ENCODE measurements around the gene KRTAP2-3.
A peak's percentile ranks its signal among the peaks of the same experiment; 100 is the strongest.
"Not testable (repeated sequence)": the region's sequence is repeated elsewhere in the genome, so short reads cannot be mapped to it uniquely, and the experiment has no call there.

Gene KRTAP2-3, protein sequence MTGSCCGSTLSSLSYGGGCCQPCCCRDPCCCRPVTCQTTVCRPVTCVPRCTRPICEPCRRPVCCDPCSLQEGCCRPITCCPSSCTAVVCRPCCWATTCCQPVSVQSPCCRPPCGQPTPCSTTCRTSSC

DNA sequence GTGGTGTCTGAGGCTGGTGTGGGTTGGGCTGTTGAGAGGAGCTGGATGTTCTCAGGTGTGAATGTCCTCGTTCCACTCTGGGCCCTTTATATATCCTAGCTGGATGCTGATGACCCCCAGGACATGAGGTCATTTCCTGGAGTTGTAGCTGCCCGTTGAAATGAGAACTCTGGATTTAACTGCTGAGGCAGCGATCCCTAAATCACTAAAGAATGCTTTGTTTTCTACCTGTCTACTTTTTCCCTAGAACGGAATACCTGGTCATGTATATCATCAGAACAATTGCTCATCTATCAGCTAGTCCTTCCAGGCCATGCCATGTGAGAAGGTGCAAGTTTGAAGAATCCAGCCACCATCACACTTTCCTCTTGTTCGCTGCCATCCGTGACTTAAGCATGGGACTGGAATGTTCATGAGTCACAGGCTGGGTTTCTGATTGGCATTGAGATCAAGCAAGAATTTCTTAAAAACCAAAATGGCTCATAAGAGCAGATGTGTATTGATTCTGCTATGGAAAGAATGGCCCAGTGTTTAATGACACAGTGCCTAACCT lies at the start of gene KRTAP2-3:
Gene KRTAP2-3 (minus strand): TSS at position 63 of the 553 bp plus-strand sequence. CDS start 64 bp downstream, outside the sequence.
- peak; percentile 91 for DNase-seq (ENCODE audit: low read depth)
- peak within 1 kb of the TSS; percentile 18 for H3K4me3 ChIP-seq (ENCODE audit: low read length)

DNA sequence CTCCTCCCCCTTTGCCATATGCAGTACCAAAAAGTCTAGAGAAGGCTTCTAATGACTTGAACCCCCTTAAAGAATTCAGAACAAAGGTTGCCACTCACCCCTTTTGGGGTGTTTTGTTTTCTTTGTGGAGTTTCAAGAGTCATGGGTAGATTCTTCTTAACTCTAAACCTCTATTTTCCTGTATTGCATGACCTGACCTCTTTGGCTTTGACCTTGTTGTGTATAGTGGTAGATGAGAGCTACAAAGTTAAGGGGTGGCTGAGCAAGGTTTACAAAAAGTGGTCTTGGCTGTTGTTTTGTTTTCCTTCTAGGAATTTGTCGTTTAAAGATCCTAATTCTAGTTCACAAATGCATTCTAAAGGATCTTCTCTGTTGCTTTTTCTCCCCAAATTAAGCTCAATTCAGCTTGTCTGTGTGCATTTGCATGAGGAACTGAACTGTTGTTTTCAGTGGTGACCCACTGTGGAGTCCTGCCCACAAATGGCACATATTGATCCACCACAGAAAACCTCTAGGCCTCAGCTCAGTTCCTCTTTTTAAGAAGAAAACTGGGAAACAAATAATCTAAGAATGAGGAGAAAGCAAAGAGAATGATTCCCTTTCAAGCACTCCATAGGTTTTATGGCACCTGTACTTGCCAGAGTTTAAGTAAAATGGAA lies 48.9 kb upstream of the KRTAP2-3 start:
- H3K27me3 ChIP-seq (replicated peaks; ENCODE audit: control insufficient read depth, insufficient read depth, low read length); H3K4me3 ChIP-seq (ENCODE audit: low read length); H3K9ac ChIP-seq (ENCODE audit: low read length); DNase-seq (ENCODE audit: low read depth); H3K4me1 ChIP-seq (ENCODE audit: control insufficient read depth, insufficient read depth, low read length); H3K36me3 ChIP-seq (ENCODE audit: control insufficient read depth, insufficient read depth, low read length, severe bottlenecking): not testable (repeated sequence)
- peaks cover 14% of the 10 kb centered on the region for H3K9me3 ChIP-seq (ENCODE audit: control insufficient read depth, low read length)

More for the DNA sequence above, at the start of gene KRTAP2-3:
- peak within 1 kb of the TSS; percentile 52 for H3K9ac ChIP-seq (ENCODE audit: low read length)
- no peaks in the 10 kb centered on the region for H3K27me3 ChIP-seq (replicated peaks; ENCODE audit: control insufficient read depth, insufficient read depth, low read length)
- H3K36me3 ChIP-seq (ENCODE audit: control insufficient read depth, insufficient read depth, low read length, severe bottlenecking): no peaks in the 10 kb centered on the region
- H3K4me1 ChIP-seq (ENCODE audit: control insufficient read depth, insufficient read depth, low read length): peaks cover 42% of the 10 kb centered on the region
- H3K9me3 ChIP-seq (ENCODE audit: control insufficient read depth, low read length): no peaks in the 10 kb centered on the region

- no peak for DNase-seq (ENCODE audit: low read depth)
- no peaks in the 10 kb centered on the region for H3K36me3 ChIP-seq (ENCODE audit: control insufficient read depth, insufficient read depth, low read length, severe bottlenecking)
- H3K9ac ChIP-seq (ENCODE audit: low read length): no peak overlapping the region
- no peaks in the 10 kb centered on the region for H3K27me3 ChIP-seq (replicated peaks; ENCODE audit: control insufficient read depth, insufficient read depth, low read length)
- H3K4me3 ChIP-seq (ENCODE audit: low read length): no peak overlapping the region
- peaks cover 9% of the 10 kb centered on the region for H3K9me3 ChIP-seq (ENCODE audit: control insufficient read depth, low read length)
- no peaks in the 10 kb centered on the region for H3K4me1 ChIP-seq (ENCODE audit: control insufficient read depth, insufficient read depth, low read length)
These were observed 48.1 kb upstream of the KRTAP2-3 start for GRCh38 chr17:41107941-41108450.

DNA sequence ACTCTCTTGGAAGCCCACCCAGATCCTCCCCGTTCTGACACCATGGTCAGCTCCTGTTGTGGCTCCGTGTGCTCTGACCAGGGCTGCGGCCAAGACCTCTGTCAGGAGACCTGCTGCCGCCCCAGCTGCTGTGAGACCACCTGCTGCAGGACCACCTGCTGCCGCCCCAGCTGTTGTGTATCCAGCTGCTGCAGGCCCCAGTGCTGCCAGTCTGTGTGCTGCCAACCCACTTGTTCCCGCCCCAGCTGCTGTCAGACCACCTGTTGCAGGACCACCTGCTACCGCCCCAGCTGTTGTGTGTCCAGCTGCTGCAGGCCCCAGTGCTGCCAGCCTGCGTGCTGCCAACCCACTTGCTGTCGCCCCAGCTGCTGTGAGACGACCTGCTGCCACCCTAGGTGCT lies 45.4 kb upstream of the KRTAP2-3 start, which contains the start of gene KRTAP4-9:
Gene KRTAP4-9 (plus strand): TSS at position 43 of the 400 bp plus-strand sequence. CDS start 0 bp downstream, at position 43.
- H3K4me3 ChIP-seq (ENCODE audit: low read length); H3K27me3 ChIP-seq (replicated peaks; ENCODE audit: control insufficient read depth, insufficient read depth, low read length); H3K36me3 ChIP-seq (ENCODE audit: control insufficient read depth, insufficient read depth, low read length, severe bottlenecking); DNase-seq (ENCODE audit: low read depth); H3K9me3 ChIP-seq (ENCODE audit: control insufficient read depth, low read length); H3K9ac ChIP-seq (ENCODE audit: low read length); H3K4me1 ChIP-seq (ENCODE audit: control insufficient read depth, insufficient read depth, low read length): not testable (repeated sequence)

GRCh38 chr17:41104386-41105038 lies 44.6 kb upstream of the KRTAP2-3 start:
- not testable (repeated sequence) for DNase-seq (ENCODE audit: low read depth); H3K4me1 ChIP-seq (ENCODE audit: control insufficient read depth, insufficient read depth, low read length); H3K36me3 ChIP-seq (ENCODE audit: control insufficient read depth, insufficient read depth, low read length, severe bottlenecking); H3K27me3 ChIP-seq (replicated peaks; ENCODE audit: control insufficient read depth, insufficient read depth, low read length); H3K9ac ChIP-seq (ENCODE audit: low read length); H3K9me3 ChIP-seq (ENCODE audit: control insufficient read depth, low read length); H3K4me3 ChIP-seq (ENCODE audit: low read length)

- H3K4me1 ChIP-seq (ENCODE audit: control insufficient read depth, insufficient read depth, low read length): no peaks in the 10 kb centered on the region
- H3K27me3 ChIP-seq (replicated peaks; ENCODE audit: control insufficient read depth, insufficient read depth, low read length): no peaks in the 10 kb centered on the region
- H3K36me3 ChIP-seq (ENCODE audit: control insufficient read depth, insufficient read depth, low read length, severe bottlenecking): no peaks in the 10 kb centered on the region
- DNase-seq (ENCODE audit: low read depth): peak; percentile 23
- H3K4me3 ChIP-seq (ENCODE audit: low read length): no peak overlapping the region
- no peaks in the 10 kb centered on the region for H3K9me3 ChIP-seq (ENCODE audit: control insufficient read depth, low read length)
- H3K9ac ChIP-seq (ENCODE audit: low read length): no peak overlapping the region
These were observed 44.0 kb upstream of the KRTAP2-3 start for GRCh38 chr17:41103896-41104295.

DNA sequence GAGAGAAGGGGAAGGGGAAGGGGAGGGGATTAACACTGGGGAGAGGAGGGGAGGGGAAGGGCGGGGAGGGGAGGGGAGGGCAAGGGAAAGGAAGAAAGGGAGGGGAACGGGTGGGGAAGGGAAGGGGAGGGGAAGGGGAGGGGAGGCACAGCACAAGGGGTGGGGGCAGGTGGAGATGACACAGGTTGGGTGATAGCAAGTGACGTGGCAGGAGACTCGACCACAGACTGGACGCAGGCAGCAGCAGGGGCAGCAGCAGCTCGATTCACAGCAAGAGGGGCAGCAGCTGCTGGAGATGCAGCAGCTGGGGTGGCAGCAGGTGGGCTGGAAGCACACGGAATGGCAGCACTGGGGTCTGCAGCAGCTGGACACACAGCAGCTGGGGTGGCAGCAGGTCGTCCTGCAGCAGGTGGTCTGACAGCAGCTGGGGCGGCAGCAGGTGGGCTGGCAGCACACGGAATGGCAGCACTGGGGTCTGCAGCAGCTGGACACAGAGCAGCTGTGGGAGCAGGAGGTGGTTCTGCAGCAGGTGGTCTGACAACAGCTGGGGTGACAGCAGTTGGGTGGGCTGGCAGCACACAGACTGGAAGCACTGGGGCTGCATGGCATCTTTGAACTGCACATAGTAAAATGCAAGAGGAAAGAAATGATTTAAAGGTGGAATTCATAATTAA lies 41.8 kb upstream of the KRTAP2-3 start, which contains the start of gene KRTAP4-16:
Gene KRTAP4-16 (minus strand): TSS at position 624 of the 674 bp plus-strand sequence. CDS start 0 bp downstream, at position 624.
- no peaks in the 10 kb centered on the region for H3K9me3 ChIP-seq (ENCODE audit: control insufficient read depth, low read length)
- no peak within 1 kb of the TSS for H3K4me3 ChIP-seq (ENCODE audit: low read length)
- no peaks in the 10 kb centered on the region for H3K4me1 ChIP-seq (ENCODE audit: control insufficient read depth, insufficient read depth, low read length)
- no peaks in the 10 kb centered on the region for H3K36me3 ChIP-seq (ENCODE audit: control insufficient read depth, insufficient read depth, low read length, severe bottlenecking)
- no peak for DNase-seq (ENCODE audit: low read depth)
- H3K27me3 ChIP-seq (replicated peaks; ENCODE audit: control insufficient read depth, insufficient read depth, low read length): no peaks in the 10 kb centered on the region
- no peak within 1 kb of the TSS for H3K9ac ChIP-seq (ENCODE audit: low read length)

DNA sequence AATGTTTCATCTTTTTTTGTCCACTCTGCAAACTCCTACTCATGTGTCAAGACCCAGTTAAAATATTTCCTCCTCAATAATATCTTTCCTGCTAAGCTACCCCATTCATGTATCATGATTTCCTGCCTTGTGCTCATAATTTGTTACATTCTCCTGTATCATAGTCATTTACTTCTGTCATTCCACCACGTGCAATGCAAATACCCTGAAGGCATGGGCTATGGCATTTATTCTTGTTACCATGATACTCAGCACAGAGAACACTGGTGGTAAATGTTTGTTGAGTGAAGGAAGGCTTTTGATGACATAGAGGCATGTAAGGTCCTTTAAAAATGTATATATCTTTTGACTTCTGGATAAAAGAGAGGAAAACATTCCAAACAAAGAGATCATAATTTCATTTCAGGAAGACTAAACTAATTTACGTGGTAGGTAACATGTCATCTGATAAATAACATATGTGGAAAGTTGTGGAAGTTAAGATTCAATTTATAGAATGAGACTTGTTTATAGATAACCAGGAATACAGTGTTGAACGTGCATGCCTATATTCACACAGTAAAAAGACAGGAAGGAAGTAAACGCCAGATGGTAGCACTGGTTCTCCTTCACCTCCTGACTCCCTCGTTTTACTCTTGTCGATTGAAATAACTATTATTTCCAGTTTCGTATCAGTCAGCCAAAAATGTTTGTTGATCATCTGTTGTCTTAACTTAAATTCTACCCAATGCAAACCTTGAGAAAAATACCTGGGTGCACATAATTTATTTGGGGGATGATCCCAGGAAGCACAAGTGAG lies 40.0 kb upstream of the KRTAP2-3 start:
- not testable (repeated sequence) for H3K9ac ChIP-seq (ENCODE audit: low read length); H3K9me3 ChIP-seq (ENCODE audit: control insufficient read depth, low read length); H3K27me3 ChIP-seq (replicated peaks; ENCODE audit: control insufficient read depth, insufficient read depth, low read length); H3K4me3 ChIP-seq (ENCODE audit: low read length); H3K36me3 ChIP-seq (ENCODE audit: control insufficient read depth, insufficient read depth, low read length, severe bottlenecking); H3K4me1 ChIP-seq (ENCODE audit: control insufficient read depth, insufficient read depth, low read length)
- peak; percentile 83 for DNase-seq (ENCODE audit: low read depth)

GRCh38 chr17:41098481-41098880 lies 38.6 kb upstream of the KRTAP2-3 start:
- Histone ChIP-seq H3K9me3 (ENCODE audit: control insufficient read depth, low read length) (no peaks in the 10 kb centered on the region), H3K4me1 (ENCODE audit: control insufficient read depth, insufficient read depth, low read length) (no peaks in the 10 kb centered on the region), H3K4me3 (ENCODE audit: low read length) (no peak overlapping the region), H3K9ac (ENCODE audit: low read length) (no peak overlapping the region), H3K36me3 (ENCODE audit: control insufficient read depth, insufficient read depth, low read length, severe bottlenecking) (no peaks in the 10 kb centered on the region), H3K27me3 (replicated peaks; ENCODE audit: control insufficient read depth, insufficient read depth, low read length) (no peaks in the 10 kb centered on the region)
- DNase-seq (ENCODE audit: low read depth): peak; percentile 48

GRCh38 chr17:41098042-41098441 lies 38.1 kb upstream of the KRTAP2-3 start, which contains the start of gene KRTAP4-8:
Gene KRTAP4-8 (minus strand): TSS chr17:41098142. CDS start chr17:41098084, 58 bp downstream.
- Histone ChIP-seq H3K4me1 (ENCODE audit: control insufficient read depth, insufficient read depth, low read length) (no peaks in the 10 kb centered on the region), H3K9me3 (ENCODE audit: control insufficient read depth, low read length) (no peaks in the 10 kb centered on the region), H3K36me3 (ENCODE audit: control insufficient read depth, insufficient read depth, low read length, severe bottlenecking) (no peaks in the 10 kb centered on the region), H3K9ac (ENCODE audit: low read length) (no peak within 1 kb of the TSS), H3K4me3 (ENCODE audit: low read length) (no peak within 1 kb of the TSS), H3K27me3 (replicated peaks; ENCODE audit: control insufficient read depth, insufficient read depth, low read length) (no peaks in the 10 kb centered on the region)
- no peak for DNase-seq (ENCODE audit: low read depth)

All from adipocyte (in vitro differentiated cells).